ENCODE data around the gene CCDC186.

Gene CCDC186

GRCh38 chr10:114173603-114173920 is 441 bp downstream of the CCDC186 start:
- POLR2A ChIA-PET (ENCODE audit: low non-redundant PET), result no interaction called here

GRCh38 chr10:114172776-114173602 is 1.0 kb downstream of the CCDC186 start:
- H3K27ac ChIP-seq, result peak overlapping the region; percentile 81
- ChIA-PET CTCF (no interaction called here), POLR2A (ENCODE audit: low non-redundant PET) (no interaction called here)
- TF ChIP-seq CTCF (conservative IDR thresholded peaks at IDR 0.05; ENCODE audit: low read depth), result no peak
- DNase-seq (ENCODE audit: low spot score), result peak; percentile 18

More at GRCh38 chr10:114173603-114173920, 441 bp downstream of the CCDC186 start:
- H3K27ac ChIP-seq, result peak overlapping the region; percentile 81
- no peak for TF ChIP-seq CTCF (conservative IDR thresholded peaks at IDR 0.05; ENCODE audit: low read depth)
- CTCF ChIA-PET, result no interaction called here
- no peak for DNase-seq (ENCODE audit: low spot score)

- H3K27ac ChIP-seq, result no peak overlapping the region
- CTCF ChIA-PET, result no interaction called here
- DNase-seq (ENCODE audit: low spot score), result no peak
- TF ChIP-seq CTCF (conservative IDR thresholded peaks at IDR 0.05; ENCODE audit: low read depth), result no peak
- POLR2A ChIA-PET (ENCODE audit: low non-redundant PET), result no interaction called here
Observed at GRCh38 chr10:114172216-114172615, 1.8 kb downstream of the CCDC186 start.

- POLR2A ChIA-PET (ENCODE audit: low non-redundant PET), result no interaction called here
Observed at GRCh38 chr10:114168450-114169009, 5.5 kb downstream of the CCDC186 start.

GRCh38 chr10:114167985-114168384 is 6.0 kb downstream of the CCDC186 start:
- no peak for DNase-seq (ENCODE audit: low spot score)
- no peak for TF ChIP-seq CTCF (conservative IDR thresholded peaks at IDR 0.05; ENCODE audit: low read depth)
- POLR2A ChIA-PET (ENCODE audit: low non-redundant PET), result interaction anchor here (0.6 kb wide), 1 partner anchor 25 kb away, joined by 4 read pairs; no protein-coding TSS in a partner anchor
- CTCF ChIA-PET, result interaction anchor here (0.7 kb wide), 1 partner anchor 372 kb away, joined by 4 read pairs; no protein-coding TSS in a partner anchor
- no peak overlapping the region for H3K27ac ChIP-seq

More at GRCh38 chr10:114168450-114169009, 5.5 kb downstream of the CCDC186 start:
- H3K27ac ChIP-seq, result no peak overlapping the region
- DNase-seq (ENCODE audit: low spot score), result no peak
- CTCF ChIA-PET, result interaction anchor here (0.7 kb wide), 1 partner anchor 372 kb away, joined by 4 read pairs; no protein-coding TSS in a partner anchor
- TF ChIP-seq CTCF (conservative IDR thresholded peaks at IDR 0.05; ENCODE audit: low read depth), result no peak

GRCh38 chr10:114166494-114166893 is 7.5 kb downstream of the CCDC186 start:
- TF ChIP-seq CTCF (conservative IDR thresholded peaks at IDR 0.05; ENCODE audit: low read depth), result no peak
- H3K27ac ChIP-seq, result no peak overlapping the region
- no peak for DNase-seq (ENCODE audit: low spot score)
- CTCF ChIA-PET, result no interaction called here
- POLR2A ChIA-PET (ENCODE audit: low non-redundant PET), result interaction anchor here (1.1 kb wide), 1 partner anchor 100 kb away, joined by 4 read pairs; no protein-coding TSS in a partner anchor

All from RWPE1 (cell line).